Gastrocnemius medialis (tissue), 4 donors: ENCODE data around the gene JMJD1C.

Experiments
- POLR2A ChIP-seq, 2 donors: fragments of 450-650 bp; IDR thresholded peaks; one replicate each; pipeline ENCODE4 v1.6.1; 2017; ENCODE audit warnings: antibody characterized with exemption in 2 of 2, mild to moderate bottlenecking in 2 of 2, moderate library complexity in 2 of 2
- TF ChIP-seq, protein P1 (sequence below), 5 experiments: fragments of 450-650 bp in 3 of 5; fragments of 200-600 bp in 2 of 5; sonication (generic) in 2 of 5; IDR thresholded peaks in 4 of 5; conservative IDR thresholded peaks in 1 of 5; 1 replicate in 4 of 5; 2 replicates in 1 of 5; pipeline ENCODE4 v1.5.1; 2016 to 2019; ENCODE audit warnings: antibody characterized with exemption in 5 of 5, mild to moderate bottlenecking in 3 of 5, moderate library complexity in 3 of 5

DNA sequence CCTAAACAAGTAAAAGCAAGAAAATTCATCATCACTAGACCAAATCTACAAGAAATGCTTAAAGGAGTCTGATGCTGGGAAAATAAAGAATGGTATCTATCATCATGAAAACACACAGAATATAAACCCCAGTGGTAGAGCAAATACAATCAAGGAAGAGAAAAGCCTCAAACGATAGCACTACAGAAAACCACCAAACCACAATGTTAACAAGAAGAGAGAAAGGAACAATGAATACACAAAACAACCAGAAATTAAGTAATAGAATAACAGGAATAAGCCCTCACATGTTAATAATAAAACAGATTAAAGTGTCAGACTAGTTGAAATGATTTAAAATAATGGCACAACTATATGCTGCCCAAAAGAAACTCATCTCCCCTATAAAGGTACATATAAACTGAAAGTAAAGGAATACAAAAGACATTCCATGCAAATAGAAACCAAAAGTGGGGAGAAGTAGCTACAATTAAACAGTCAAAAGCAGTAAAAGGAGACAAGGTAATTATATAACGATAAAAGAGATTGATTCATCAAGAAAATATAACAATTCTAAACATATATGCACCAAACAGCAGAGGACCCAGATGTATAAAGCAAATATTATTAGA is 77.3 kb downstream of the JMJD1C start:
- TF ChIP-seq, protein P1, sequence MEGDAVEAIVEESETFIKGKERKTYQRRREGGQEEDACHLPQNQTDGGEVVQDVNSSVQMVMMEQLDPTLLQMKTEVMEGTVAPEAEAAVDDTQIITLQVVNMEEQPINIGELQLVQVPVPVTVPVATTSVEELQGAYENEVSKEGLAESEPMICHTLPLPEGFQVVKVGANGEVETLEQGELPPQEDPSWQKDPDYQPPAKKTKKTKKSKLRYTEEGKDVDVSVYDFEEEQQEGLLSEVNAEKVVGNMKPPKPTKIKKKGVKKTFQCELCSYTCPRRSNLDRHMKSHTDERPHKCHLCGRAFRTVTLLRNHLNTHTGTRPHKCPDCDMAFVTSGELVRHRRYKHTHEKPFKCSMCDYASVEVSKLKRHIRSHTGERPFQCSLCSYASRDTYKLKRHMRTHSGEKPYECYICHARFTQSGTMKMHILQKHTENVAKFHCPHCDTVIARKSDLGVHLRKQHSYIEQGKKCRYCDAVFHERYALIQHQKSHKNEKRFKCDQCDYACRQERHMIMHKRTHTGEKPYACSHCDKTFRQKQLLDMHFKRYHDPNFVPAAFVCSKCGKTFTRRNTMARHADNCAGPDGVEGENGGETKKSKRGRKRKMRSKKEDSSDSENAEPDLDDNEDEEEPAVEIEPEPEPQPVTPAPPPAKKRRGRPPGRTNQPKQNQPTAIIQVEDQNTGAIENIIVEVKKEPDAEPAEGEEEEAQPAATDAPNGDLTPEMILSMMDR (IDR thresholded peaks at IDR 0.05 in 4 of 5, conservative IDR thresholded peaks at IDR 0.05 in 1 of 5): no peak
- no peak for TF ChIP-seq POLR2A (IDR thresholded peaks at IDR 0.05)
